CD4-positive, alpha-beta T cell treated with Interleukin-15 for 1 hour (primary cell): Measurements from ENCODE around the gene RSBN1L.
"Not testable (repeated sequence)": the region's sequence is repeated elsewhere in the genome, so short reads cannot be mapped to it uniquely, and the experiment has no call there.

ENCODE experiments used
- DNase-seq: peaks from one replicate; pipeline ENCODE4 v3.0.0-alpha.2; 2020

The RSBN1L gene

GRCh38 chr7:77690289-77690688, 6.0 kb upstream of the RSBN1L start:
- DNase-seq, result no peak

DNA sequence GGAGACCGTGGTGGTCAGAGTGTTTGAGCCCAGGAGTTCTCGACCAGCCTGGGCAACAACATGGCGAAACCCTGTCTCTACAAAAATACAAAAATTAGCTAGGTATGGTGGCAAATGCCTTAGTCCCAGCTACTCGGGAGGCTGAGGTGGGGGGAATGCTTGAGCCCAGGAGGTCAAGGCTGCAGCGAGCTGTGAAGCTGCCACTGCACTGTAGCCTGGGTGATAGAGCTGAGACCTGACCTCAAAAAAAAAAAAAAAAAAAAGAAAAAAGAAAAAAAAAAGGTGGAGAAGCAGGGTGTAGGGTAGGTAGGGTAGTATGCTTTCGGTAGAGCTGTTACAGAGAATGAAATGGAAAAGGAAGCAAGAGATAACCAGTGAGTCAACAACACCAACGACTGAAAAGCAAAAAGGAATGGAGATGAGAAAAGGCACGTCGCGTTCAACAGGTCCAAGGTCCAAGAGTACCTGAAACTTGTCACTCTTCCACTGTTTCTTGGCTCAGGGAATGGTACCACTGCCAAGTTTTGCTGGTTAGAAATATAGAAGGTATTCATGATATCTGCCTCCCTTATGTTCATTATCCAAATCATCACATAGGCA, 4.3 kb upstream of the RSBN1L start:
- no peak for DNase-seq

DNA sequence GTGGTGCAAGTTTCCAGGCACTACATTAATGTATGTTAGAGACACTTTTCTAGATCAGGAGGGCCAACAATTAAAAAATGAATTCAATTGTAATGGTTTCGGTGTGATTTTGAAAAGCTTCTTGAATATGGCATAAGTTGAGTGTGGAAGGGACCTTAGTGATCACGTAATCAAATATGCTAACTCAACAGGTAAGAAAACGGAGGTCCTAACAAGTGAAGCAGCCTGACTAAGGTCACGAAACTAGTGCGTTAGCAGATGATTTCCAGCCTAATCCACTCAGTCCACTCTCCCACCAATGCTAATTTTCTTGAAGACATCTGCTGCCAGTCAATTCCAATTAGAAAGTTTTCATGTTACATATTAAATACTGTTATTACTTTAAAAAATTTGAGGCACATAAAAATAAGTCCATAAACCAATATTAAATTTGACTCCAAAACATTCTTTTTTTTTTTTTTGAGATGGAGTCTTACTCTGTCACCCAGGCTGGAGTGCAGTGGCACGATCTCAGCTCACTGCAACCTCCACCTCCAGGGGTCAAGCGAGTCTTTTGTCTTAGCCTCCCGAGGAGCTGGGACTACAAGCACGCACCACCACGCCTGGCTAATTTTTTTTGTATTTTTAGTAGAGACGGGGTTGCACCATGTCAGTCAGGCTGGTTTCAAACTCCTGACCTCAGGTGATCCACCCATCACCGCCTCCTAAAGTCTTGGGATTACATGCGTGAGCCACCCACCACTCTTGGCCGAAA, 2.3 kb upstream of the RSBN1L start:
- no peak for DNase-seq

DNA sequence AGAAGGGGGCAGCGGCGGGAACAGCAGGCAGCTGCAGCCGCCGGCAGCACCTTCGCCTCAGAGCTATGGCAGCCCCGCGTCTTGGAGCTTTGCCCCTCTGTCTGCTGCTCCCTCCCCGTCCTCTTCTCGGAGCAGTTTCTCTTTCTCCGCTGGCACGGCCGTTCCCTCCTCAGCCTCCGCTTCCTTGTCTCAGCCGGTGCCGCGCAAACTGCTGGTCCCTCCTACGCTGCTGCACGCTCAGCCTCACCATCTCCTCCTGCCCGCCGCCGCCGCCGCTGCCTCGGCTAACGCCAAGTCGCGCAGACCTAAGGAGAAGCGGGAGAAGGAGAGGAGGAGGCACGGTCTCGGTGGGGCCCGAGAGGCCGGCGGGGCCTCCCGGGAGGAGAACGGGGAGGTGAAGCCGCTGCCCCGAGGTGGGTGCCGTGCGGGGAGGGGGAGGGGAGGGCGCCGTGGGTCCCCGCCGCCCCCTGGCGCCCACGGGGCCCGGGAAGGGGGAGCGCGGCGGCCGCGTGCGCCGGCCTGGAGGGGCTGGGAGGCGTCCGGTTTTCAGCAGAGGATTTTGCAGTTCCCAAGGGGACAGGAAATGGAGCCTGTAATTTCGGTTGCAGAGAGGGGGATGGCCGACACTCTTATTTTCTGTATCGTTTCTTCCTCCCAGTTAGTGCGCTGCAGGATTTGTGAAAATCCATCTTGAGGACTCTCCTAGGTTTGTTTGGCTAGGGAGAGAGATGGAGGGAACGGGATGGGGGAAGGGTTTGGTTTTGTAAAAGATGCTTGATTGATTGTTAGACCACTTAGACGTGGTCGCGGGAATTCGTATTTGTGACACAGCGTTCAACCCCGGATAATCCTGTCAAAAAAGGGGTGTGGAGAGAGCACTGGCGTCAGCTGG, 630 bp downstream of the RSBN1L start:
- peak; percentile 37 for DNase-seq

DNA sequence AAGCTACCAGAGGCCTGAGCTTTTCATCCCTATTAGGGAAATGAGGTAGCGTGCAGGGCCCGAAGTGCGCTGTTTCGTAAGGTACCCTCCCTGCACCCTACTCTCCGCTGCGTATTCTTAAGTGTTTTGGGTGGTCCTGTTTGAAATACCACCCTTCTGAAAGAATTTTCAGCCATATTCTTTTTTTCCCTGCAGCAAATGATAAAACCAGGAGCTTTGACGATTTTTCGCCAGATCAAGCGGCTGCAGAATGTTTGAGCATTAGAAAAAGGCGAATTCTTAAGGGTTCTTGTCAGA, 1.2 kb downstream of the RSBN1L start:
- peak; percentile 18 for DNase-seq

- no peak for DNase-seq
Observed at GRCh38 chr7:77698042-77698625, 1.9 kb downstream of the RSBN1L start.

GRCh38 chr7:77699056-77699455, 2.8 kb downstream of the RSBN1L start:
- DNase-seq, result no peak

DNA sequence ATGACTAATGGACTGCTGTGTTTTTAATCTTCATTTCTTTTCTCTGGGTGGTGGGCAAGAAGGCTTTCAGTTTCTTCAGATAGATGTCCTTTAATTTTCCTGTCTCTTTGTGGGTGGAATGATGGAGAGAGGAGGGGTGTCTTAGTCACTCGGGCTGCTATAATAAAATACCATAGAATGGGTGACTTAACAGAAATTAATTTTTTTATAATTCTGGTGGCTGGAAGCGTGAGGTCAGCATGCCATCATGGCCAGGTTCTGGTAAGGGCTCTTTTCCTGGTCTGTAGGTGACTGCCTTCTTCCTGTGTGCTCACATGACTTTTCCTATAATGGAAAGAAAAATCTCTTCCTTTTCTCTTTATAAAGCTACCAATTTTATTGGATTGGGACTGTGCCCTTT, 6.3 kb downstream of the RSBN1L start:
- DNase-seq, result no peak

DNA sequence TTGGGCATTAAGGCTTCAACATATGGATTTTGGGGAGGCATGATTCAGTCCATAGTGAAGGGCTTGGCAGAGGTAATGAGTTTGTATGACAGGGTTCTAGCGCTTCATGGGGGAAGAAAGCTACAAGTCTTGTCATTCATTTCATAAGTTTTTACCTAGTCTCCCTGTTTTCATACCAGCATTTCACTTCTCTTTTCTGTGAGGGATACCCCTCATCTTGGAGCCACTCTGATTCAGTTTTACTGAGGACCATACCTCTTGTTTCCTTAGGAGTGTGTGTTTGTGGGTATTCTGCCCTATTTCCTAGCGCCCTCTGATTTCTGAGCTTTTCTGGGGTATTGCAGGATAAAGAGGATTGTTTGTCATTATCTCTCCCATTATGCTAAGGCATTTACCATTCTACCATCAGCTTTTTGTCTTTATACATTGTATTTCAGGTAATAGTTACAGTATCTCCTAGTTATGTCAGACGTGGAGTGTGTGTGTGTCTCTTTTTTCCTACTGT, 6.8 kb downstream of the RSBN1L start:
- DNase-seq, result no peak

GRCh38 chr7:77703669-77704068, 7.4 kb downstream of the RSBN1L start:
- not testable (repeated sequence) for DNase-seq

DNA sequence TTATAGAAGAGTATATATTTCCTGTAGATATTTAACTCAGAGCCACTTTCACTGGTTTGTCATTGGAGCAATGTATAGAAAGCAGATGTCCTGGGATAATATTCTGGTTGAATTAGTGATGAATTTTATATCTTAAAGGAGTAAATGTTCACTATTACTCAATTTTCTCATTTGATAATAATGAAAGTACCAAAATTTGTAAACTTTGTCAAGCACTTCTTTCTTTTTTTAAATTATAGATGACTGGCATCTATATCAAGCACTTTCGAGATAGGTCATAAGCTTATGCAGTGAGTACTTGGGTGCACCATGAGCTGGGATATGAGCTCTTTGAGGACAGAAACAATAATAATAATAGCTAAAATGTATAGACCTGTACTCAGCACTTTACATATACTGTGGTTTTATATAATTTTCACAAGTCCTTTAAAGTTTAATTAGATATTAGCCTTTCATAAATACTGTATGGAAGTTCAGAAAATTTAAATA, 11.3 kb downstream of the RSBN1L start:
- DNase-seq, result no peak

DNA sequence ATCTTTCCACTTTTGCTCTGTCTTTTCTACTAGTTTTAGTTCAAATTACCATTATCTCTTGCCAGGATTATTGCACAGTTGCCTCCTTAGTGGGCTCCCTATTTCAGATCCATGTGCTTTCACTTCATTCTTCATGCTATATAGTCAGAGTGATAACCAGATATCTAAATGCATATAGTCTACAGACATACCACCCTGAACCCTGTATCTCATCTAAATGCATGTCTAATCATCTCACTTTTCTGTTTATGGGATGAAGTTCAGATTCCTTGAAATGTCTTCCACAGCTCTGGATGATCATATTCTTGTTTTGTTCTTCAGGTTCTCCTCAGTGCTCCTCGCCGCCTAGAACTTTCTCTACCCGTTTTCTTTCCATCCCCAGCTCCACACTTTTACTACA, 13.8 kb downstream of the RSBN1L start:
- DNase-seq, result no peak

GRCh38 chr7:77710861-77711260, 14.6 kb downstream of the RSBN1L start:
- DNase-seq, result no peak

DNA sequence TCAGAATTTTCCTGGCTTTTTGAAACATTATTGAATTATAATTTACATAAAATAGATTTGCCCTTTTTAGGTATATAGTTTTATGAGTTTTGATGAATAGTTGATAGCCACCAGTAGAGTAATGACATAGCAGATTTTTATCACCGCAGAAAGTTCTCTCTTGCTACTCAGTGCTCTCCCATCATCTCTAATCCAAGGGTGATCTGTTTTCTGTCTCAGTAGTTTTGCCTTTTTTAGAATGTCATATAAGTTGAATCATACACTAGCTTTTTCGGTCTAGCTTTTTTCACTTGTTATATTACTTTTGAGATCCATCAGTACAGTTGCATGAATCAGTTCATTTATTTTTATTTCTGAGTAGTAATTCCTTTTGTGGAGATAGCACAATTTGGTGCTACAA, 17.9 kb downstream of the RSBN1L start:
- no peak for DNase-seq

DNA sequence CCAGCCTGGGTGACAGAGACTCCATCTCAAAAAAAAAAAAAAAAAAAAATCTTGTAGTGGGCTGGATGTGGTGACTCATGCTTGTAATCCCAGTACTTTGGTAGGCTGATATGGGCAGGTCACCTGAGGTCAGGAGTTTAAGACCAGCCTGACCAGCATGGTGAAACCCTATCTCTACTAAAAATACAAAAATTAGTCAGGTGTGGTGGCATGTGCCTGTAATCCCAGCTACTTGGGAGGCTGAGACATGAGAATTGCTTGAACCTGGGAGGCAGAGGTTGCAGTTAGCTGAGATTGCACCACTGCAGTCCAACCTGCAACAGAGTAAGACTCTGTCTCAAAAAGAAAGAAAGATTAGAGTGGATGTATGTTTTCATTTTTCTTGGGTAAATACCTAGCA, 18.7 kb downstream of the RSBN1L start:
- not testable (repeated sequence) for DNase-seq

GRCh38 chr7:77716804-77717203, 20.5 kb downstream of the RSBN1L start:
- DNase-seq, result no peak

GRCh38 chr7:77717566-77717965, 21.3 kb downstream of the RSBN1L start:
- DNase-seq, result not testable (repeated sequence)

- no peak for DNase-seq
Observed at GRCh38 chr7:77727527-77727926, 31.3 kb downstream of the RSBN1L start.

DNA sequence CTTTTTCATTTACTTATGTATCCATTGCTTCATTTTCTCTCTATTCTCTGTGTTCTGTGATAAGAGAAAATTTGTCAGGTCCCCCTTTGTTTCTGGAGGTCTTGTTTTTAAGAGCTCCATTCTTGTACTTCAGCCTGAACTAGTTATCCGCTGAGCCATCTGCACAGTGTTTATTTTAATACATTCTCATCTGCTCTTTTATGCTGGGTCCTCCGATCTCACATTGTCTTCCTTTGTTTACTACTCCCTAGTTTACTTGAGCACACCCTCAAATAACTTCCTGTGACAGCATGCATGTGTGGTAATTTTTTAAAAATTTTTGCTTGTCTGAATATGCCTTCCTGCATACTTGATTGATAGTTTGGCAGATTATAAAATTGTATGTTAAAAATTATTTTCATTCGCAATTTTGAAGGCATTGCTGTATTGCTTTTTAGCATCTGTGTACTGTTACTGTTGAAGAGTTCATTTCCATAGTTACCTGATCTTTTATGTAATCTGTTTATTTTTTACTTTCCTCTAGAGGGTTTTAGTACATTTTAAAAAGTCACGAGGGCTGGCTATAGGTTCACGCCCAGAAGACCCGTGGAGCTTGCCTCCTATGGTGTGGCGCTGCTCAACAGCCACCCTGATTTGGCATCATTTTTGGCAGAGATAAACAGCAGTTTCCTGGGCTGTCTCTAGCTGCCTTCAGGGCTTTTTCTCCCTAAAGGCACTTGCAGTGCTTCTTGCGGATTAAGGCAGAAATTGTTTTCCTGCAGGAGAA, 31.9 kb downstream of the RSBN1L start:
- no peak for DNase-seq

DNA sequence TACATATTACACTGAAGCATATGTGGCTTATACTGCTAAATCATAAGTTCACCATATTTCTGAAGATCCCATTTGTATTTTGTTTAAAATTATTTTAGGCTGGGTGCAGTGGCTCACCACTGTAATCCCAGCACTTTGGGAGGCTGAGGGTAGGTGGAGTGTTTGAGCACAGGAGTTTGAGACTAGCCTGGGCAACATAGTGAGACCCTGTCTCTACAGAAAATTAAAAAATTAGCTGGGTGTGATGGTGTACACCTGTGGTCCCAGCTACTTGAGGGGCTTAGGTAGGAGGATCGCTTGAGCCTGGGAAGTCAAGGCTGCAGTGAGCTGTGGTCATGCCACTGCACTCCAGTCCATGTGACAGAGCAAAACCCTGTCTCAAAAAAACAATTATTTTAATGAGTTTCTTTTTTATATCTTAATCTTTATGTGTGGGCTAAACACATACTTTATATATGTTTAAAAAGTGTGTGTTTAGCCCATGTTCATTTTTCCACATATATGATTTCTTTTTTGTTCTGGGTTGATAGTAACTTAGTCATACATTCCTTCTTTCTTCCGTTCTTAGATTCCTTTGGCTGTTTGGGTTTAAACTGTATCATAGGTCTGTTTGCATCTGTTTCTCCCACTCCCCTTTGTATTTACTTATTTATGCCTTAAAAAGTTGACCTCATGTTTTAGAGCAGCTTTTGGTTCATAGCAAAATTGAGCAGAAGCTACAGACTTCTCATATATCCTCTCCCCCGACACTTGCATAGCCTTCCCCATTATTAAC, 33.5 kb downstream of the RSBN1L start:
- no peak for DNase-seq

- no peak for DNase-seq
Observed at GRCh38 chr7:77731716-77732115, 35.5 kb downstream of the RSBN1L start.
